IMR-90 (cell line): ENCODE measurements around the gene ZFYVE21. TPM values are rescaled to one million over a fixed set of nuclear protein-coding genes. Genes with fewer than 3 reads are reported as not detected.

Source experiments
- ATAC-seq: fragments of 200-7000 bp; cut with Tn5 transposase; 2 replicates; pipeline ENCODE4 v1.9.1; 2020; ENCODE audit warnings: low read depth, mild to moderate bottlenecking, moderate library complexity
- BruUV-seq: library from RNA; stranded (reverse); fragments of 400-500 nt; replicated peaks from 2 replicates; lab custom pipeline; 2021; lab: Mats Ljungman, UMichigan
- CTCF ChIA-PET: fragments of 300-600 bp; formaldehyde crosslinking; extraction: SDS; loops from one replicate; lab custom pipeline; 2021; ENCODE audit warnings: antibody characterized with exemption; lab: Yijun Ruan, JAX
- POLR2A ChIA-PET: fragments of 300-600 bp; sonication (Branson Sonifier 250); formaldehyde crosslinking; loops from one replicate; lab custom pipeline; 2022; ENCODE audit warnings: antibody characterized with exemption; ENCODE audit not compliant: unreplicated experiment; lab: Charles Lee
- DNase-seq: peaks from one replicate; pipeline ENCODE4 v3.0.0; 2013
- H2AFZ ChIP-seq: replicated peaks from 2 replicates; pipeline ENCODE3; 2013; ENCODE audit warnings: low read length, mild to moderate bottlenecking; ENCODE audit not compliant: poor library complexity
- H2AK5ac ChIP-seq: 2 replicates; pipeline ENCODE4 v1.6.1; 2013; ENCODE audit warnings: low read depth, low read length, inconsistent platforms
- H2AK9ac ChIP-seq: replicated peaks from 2 replicates; pipeline ENCODE3; 2013; ENCODE audit warnings: mild to moderate bottlenecking, low read depth, low read length, moderate library complexity; ENCODE audit not compliant: poor library complexity
- H2BK120ac ChIP-seq: 2 replicates; pipeline ENCODE4 v1.6.1; 2013; ENCODE audit warnings: low read depth, low read length, inconsistent platforms
- H2BK15ac ChIP-seq: 3 replicates; pipeline ENCODE4 v1.6.1; 2013; ENCODE audit warnings: low read depth, low read length, inconsistent platforms
- H2BK20ac ChIP-seq: 2 replicates; pipeline ENCODE4 v1.6.1; 2013; ENCODE audit warnings: low read depth, mild to moderate bottlenecking, inconsistent platforms, low read length, moderate library complexity
- H2BK5ac ChIP-seq: 2 replicates; pipeline ENCODE4 v1.6.1; 2013; ENCODE audit warnings: mild to moderate bottlenecking, low read depth, low read length, inconsistent platforms; ENCODE audit not compliant: poor library complexity, severe bottlenecking
- H3K14ac ChIP-seq: replicated peaks from 2 replicates; pipeline ENCODE4 v1.6.1; 2013; ENCODE audit warnings: low read depth, low read length, inconsistent platforms
- H3K18ac ChIP-seq: 2 replicates; pipeline ENCODE4 v1.6.1; 2013; ENCODE audit warnings: low read depth, low read length, control low read depth
- H3K23ac ChIP-seq: 2 replicates; pipeline ENCODE4 v1.6.1; 2013; ENCODE audit warnings: low read depth, low read length, inconsistent platforms
- H3K27ac ChIP-seq: 2 replicates; pipeline ENCODE4 v1.5.1; 2013; ENCODE audit warnings: mild to moderate bottlenecking, control low read depth, low read length; ENCODE audit not compliant: insufficient read depth
- H3K27me3 ChIP-seq: 2 replicates; pipeline ENCODE4 v1.6.1; 2013; ENCODE audit warnings: low read length; ENCODE audit not compliant: control insufficient read depth, insufficient read depth
- H3K36me3 ChIP-seq: 2 replicates; pipeline ENCODE4 v1.6.1; 2013; ENCODE audit warnings: low read length, mixed read lengths; ENCODE audit not compliant: control insufficient read depth, insufficient read depth
- H3K4ac ChIP-seq: 2 replicates; pipeline ENCODE4 v1.6.1; 2013; ENCODE audit warnings: low read depth, low read length, inconsistent platforms
- H3K4me1 ChIP-seq: 2 replicates; pipeline ENCODE4 v1.6.1; 2013; ENCODE audit warnings: low read length, mixed read lengths; ENCODE audit not compliant: control insufficient read depth, insufficient read depth
- H3K4me2 ChIP-seq: 2 replicates; pipeline ENCODE4 v1.6.1; 2013; ENCODE audit warnings: low read depth, mild to moderate bottlenecking, control low read depth, low read length, moderate library complexity
- H3K4me3 ChIP-seq: 2 replicates; pipeline ENCODE4 v1.5.1; 2013; ENCODE audit warnings: low read depth, mild to moderate bottlenecking, control low read depth, low read length, moderate library complexity; ENCODE audit not compliant: insufficient read depth
- H3K56ac ChIP-seq: 2 replicates; pipeline ENCODE4 v1.6.1; 2013; ENCODE audit warnings: low read length, inconsistent platforms; ENCODE audit not compliant: insufficient read depth; ENCODE audit errors: extremely low read depth
- H3K79me1 ChIP-seq, 2 experiments: 2 replicates each; pipeline ENCODE4 v1.6.1; 2013; ENCODE audit warnings: low read length in 2 of 2, inconsistent platforms in 1 of 2, low read depth in 1 of 2
- H3K9ac ChIP-seq: 2 replicates; pipeline ENCODE4 v1.6.1; 2013; ENCODE audit warnings: low read depth, low read length, control low read depth
- H3K9me1 ChIP-seq: 2 replicates; pipeline ENCODE4 v1.6.1; 2013; ENCODE audit warnings: low read length, inconsistent platforms; ENCODE audit not compliant: insufficient read depth
- H3K9me3 ChIP-seq: 2 replicates; pipeline ENCODE4 v1.6.1; 2013; ENCODE audit warnings: low read length; ENCODE audit not compliant: control insufficient read depth, insufficient read depth
- H4K20me1 ChIP-seq: 2 replicates; pipeline ENCODE4 v1.6.1; 2013; ENCODE audit warnings: low read length, inconsistent platforms; ENCODE audit not compliant: insufficient read depth
- H4K5ac ChIP-seq: 2 replicates; pipeline ENCODE4 v1.6.1; 2013; ENCODE audit warnings: mild to moderate bottlenecking, low read depth, low read length, control low read depth
- H4K8ac ChIP-seq, 2 experiments: 2 replicates each; pipeline ENCODE4 v1.6.1; 2013; ENCODE audit warnings: low read depth in 2 of 2, low read length in 2 of 2, control low read depth in 1 of 2, inconsistent platforms in 1 of 2
- H4K91ac ChIP-seq: 2 replicates; pipeline ENCODE4 v1.6.1; 2013; ENCODE audit warnings: low read depth, low read length, inconsistent platforms; ENCODE audit not compliant: insufficient read depth
- MAFK ChIP-seq: IDR thresholded peaks from 2 replicates; pipeline ENCODE4 v1.6.1; 2012; ENCODE audit warnings: low read depth, low read length, improper control_type of control experiment
- WGBS, 2 experiments: methylation state at CpG; one replicate each; pipeline versions ENCODE4 v1.1.5 to v1.1.7; 2013; ENCODE audit warnings: missing lambda C conversion rate in 2 of 2; ENCODE audit not compliant: insufficient read length in 1 of 2; ENCODE audit errors: extremely low coverage in 2 of 2; 5-methylcytosine and 5-hydroxymethylcytosine counted together
- dilution Hi-C: fragments of 300-500 bp; cut with HindIII; formaldehyde crosslinking; loops from one replicate; pipeline ENCODE4 v1.14.3; 2018; ENCODE audit warnings: low sequenced_read_pairs; ENCODE audit not compliant: unreplicated experiment
- in situ Hi-C: fragments of 300-500 bp; cut with MboI; formaldehyde crosslinking; loops from 3 replicates; pipeline ENCODE4 v1.14.3; 2019; ENCODE audit warnings: low sequenced_read_pairs, inconsistent platforms, mixed read lengths
- intact Hi-C: fragments of 100-400 bp; cut with micrococcal nuclease; formaldehyde crosslinking; loops from 2 replicates; pipeline ENCODE4 v1.10.0; 2022
- polyA plus RNA-seq, 3 experiments: library from polyadenylated mRNA; depleted of rRNA; stranded (reverse); fragments of >200 nt; gene quantifications; 2 replicates each; pipeline ENCODE4 v1.2.3, GENCODE V29; 2012; ENCODE audit warnings: low replicate concordance in 1 of 3
- total RNA-seq: library from RNA; depleted of rRNA; stranded (reverse); fragments of >200 nt; gene quantifications from 2 replicates; pipeline ENCODE4 v1.2.3, GENCODE V29; 2012
- TF ChIP-seq, protein P1 (sequence below): fragments of 150-350 bp; IDR thresholded peaks from 2 replicates; pipeline ENCODE4 v1.6.1; 2017; ENCODE audit warnings: mild to moderate bottlenecking, antibody characterized with exemption, low read length, low read depth

ZFYVE21 gene
- total and polyA plus RNA-seq, 2 of the 4 experiments (the other 2 are of a cell fraction) = 41.2 to 89.2 TPM

DNA sequence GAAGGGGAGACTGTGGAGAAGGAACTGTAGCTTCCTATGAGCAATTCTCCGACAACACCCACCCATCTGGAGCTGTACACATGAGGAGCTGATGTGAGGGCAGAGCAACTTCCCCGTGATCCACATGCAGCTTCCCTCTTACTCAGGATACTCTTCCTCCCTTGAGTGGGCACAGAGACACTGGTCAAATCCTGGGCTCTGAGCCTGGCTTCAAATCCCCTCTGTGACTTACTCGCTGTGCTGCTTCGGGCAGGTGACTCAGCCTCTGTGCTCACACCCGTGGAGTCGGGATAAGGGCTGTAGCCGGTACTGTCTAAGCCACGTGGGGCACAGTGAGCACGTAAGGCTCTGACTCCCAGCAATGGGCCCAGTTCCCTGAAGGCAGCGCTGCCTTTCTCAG is 31.1 kb downstream of the ZFYVE21 start:
- H2AK5ac ChIP-seq = no peak overlapping the region
- no peak overlapping the region for H4K8ac ChIP-seq
- intact Hi-C loops (no loop called here), in situ Hi-C loops (no loop called here), dilution Hi-C loops (no loop called here)
- H3K18ac ChIP-seq = no peak overlapping the region
- H2AK9ac ChIP-seq = peak overlapping the region; percentile 50
- no peaks in the 10 kb centered on the region for H3K4me1 ChIP-seq
- ATAC-seq = peak; percentile 44; the same call in 1 of the 2 replicates
- CTCF ChIA-PET = no interaction called here
- no peak overlapping the region for H3K9ac ChIP-seq
- no peaks in the 10 kb centered on the region for H3K27me3 ChIP-seq
- H3K4me2 ChIP-seq = no peak overlapping the region
- H3K56ac ChIP-seq = no peak overlapping the region
- peaks cover 6% of the 10 kb centered on the region; the same call in 1 of the 2 replicates for H3K9me1 ChIP-seq
- no peaks in the 10 kb centered on the region for H3K79me1 ChIP-seq
- no peak overlapping the region for H3K27ac ChIP-seq
- peak; percentile 58 for DNase-seq
- POLR2A ChIA-PET = no interaction called here
- H3K9me3 ChIP-seq = no peaks in the 10 kb centered on the region
- no peak overlapping the region for H3K23ac ChIP-seq
- 75% methylated on average over 5 of the region's 10 CpGs; no CpG with 5 or more reads in 1 of the 2 experiments for WGBS, 2 experiments
- no peak overlapping the region for H3K14ac ChIP-seq
- H2BK120ac ChIP-seq = no peak overlapping the region
- H2BK15ac ChIP-seq = no peak overlapping the region
- H2AFZ ChIP-seq = no peak overlapping the region
- no peak overlapping the region for H2BK5ac ChIP-seq
- H4K91ac ChIP-seq = no peak overlapping the region
- no peak overlapping the region for H2BK20ac ChIP-seq
- H4K20me1 ChIP-seq = no peaks in the 10 kb centered on the region
- H3K4me3 ChIP-seq = no peak overlapping the region
- no peaks in the 10 kb centered on the region for H3K36me3 ChIP-seq
- no TSS peak for BruUV-seq
- H3K4ac ChIP-seq = no peak overlapping the region
- TF ChIP-seq, protein P1, sequence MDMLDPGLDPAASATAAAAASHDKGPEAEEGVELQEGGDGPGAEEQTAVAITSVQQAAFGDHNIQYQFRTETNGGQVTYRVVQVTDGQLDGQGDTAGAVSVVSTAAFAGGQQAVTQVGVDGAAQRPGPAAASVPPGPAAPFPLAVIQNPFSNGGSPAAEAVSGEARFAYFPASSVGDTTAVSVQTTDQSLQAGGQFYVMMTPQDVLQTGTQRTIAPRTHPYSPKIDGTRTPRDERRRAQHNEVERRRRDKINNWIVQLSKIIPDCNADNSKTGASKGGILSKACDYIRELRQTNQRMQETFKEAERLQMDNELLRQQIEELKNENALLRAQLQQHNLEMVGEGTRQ = peak; percentile 43
- no peak for TF ChIP-seq MAFK
- H4K5ac ChIP-seq = no peak overlapping the region
